Neural progenitor cell (in vitro differentiated cells): ENCODE data around the gene RAB18. TPM values are rescaled to one million over a fixed set of nuclear protein-coding genes. Genes with fewer than 3 reads are reported as not detected.

Source experiments
- DNase-seq: peaks from one replicate; pipeline ENCODE4 v3.0.0-alpha.2; 2016; ENCODE audit warnings: low spot score
- H2AFZ ChIP-seq: fragments of 200-600 bp; sonication (generic); replicated peaks from 2 replicates; pipeline ENCODE4 v1.6.1; 2016; ENCODE audit warnings: antibody characterized with exemption
- H3F3A ChIP-seq: fragments of 200-600 bp; sonication (generic); 2 replicates; pipeline ENCODE4 v1.6.1; 2016; ENCODE audit warnings: antibody characterized with exemption, low read depth
- H3K27ac ChIP-seq: fragments of 200-600 bp; sonication (generic); 2 replicates; pipeline ENCODE4 v1.5.1; 2016; ENCODE audit warnings: mild to moderate bottlenecking
- H3K27me3 ChIP-seq: fragments of 200-600 bp; sonication (generic); 2 replicates; pipeline ENCODE4 v1.6.1; 2016; ENCODE audit warnings: mild to moderate bottlenecking, moderate library complexity
- H3K36me3 ChIP-seq: fragments of 200-600 bp; sonication (generic); 2 replicates; pipeline ENCODE4 v1.5.1; 2016
- H3K4me1 ChIP-seq: fragments of 200-600 bp; sonication (generic); 2 replicates; pipeline ENCODE4 v1.6.1; 2016; ENCODE audit warnings: mixed run types
- H3K4me2 ChIP-seq: fragments of 200-600 bp; sonication (generic); 2 replicates; pipeline ENCODE4 v1.6.1; 2016
- H3K4me3 ChIP-seq: fragments of 200-600 bp; sonication (generic); 2 replicates; pipeline ENCODE4 v1.5.1; 2016
- H3K79me2 ChIP-seq: fragments of 200-600 bp; sonication (generic); 2 replicates; pipeline ENCODE4 v1.6.1; 2016; ENCODE audit warnings: low read depth
- H3K9ac ChIP-seq: fragments of 200-600 bp; sonication (generic); 2 replicates; pipeline ENCODE4 v1.6.1; 2016
- H3K9me3 ChIP-seq: fragments of 200-600 bp; sonication (generic); 2 replicates; pipeline ENCODE4 v1.5.1; 2016; ENCODE audit warnings: low read depth
- H4K20me1 ChIP-seq: fragments of 200-600 bp; sonication (generic); 2 replicates; pipeline ENCODE4 v1.6.1; 2016; ENCODE audit warnings: low read depth
- H3K27ac Mint-ChIP-seq: 3 replicates; pipeline ENCODE4 v1.8.0; 2021; ENCODE audit warnings: mixed read lengths
- H3K27me3 Mint-ChIP-seq: 2 replicates; pipeline ENCODE4 v1.8.0; 2022; ENCODE audit warnings: low read depth, mild to moderate bottlenecking, inconsistent platforms, moderate library complexity, mixed read lengths; ENCODE audit not compliant: insufficient read depth
- H3K36me3 Mint-ChIP-seq: 3 replicates; pipeline ENCODE4 v1.8.0; 2021; ENCODE audit warnings: mixed read lengths
- H3K4me1 Mint-ChIP-seq: 3 replicates; pipeline ENCODE4 v1.8.0; 2021; ENCODE audit warnings: mixed read lengths
- H3K4me3 Mint-ChIP-seq: 3 replicates; pipeline ENCODE4 v1.8.0; 2021; ENCODE audit warnings: mild to moderate bottlenecking, moderate library complexity, mixed read lengths
- H3K9me3 Mint-ChIP-seq: 3 replicates; pipeline ENCODE4 v1.8.0; 2020; ENCODE audit warnings: mixed read lengths
- EZH2 ChIP-seq: fragments of 200-600 bp; sonication (generic); IDR thresholded peaks from 2 replicates; pipeline ENCODE4 v1.6.1; 2017; ENCODE audit warnings: antibody characterized with exemption, mild to moderate bottlenecking, moderate library complexity
- EZH2phosphoT487 ChIP-seq: fragments of 200-600 bp; sonication (generic); IDR thresholded peaks from 2 replicates; pipeline ENCODE4 v1.6.1; 2017; ENCODE audit warnings: antibody characterized with exemption
- total RNA-seq: library from RNA; depleted of rRNA; stranded (reverse); fragments of >200 nt; gene quantifications from 2 replicates; pipeline ENCODE4 v1.2.3, GENCODE V29; 2015; ENCODE audit warnings: low replicate concordance
- TF ChIP-seq, protein P1 (sequence below): fragments of 200-600 bp; sonication (generic); IDR thresholded peaks from 2 replicates; pipeline ENCODE4 v1.5.1; 2017; ENCODE audit warnings: antibody characterized with exemption, mild to moderate bottlenecking

The RAB18 gene
- total RNA-seq, 1 donor from 2014 or later: 66.6 TPM

DNA sequence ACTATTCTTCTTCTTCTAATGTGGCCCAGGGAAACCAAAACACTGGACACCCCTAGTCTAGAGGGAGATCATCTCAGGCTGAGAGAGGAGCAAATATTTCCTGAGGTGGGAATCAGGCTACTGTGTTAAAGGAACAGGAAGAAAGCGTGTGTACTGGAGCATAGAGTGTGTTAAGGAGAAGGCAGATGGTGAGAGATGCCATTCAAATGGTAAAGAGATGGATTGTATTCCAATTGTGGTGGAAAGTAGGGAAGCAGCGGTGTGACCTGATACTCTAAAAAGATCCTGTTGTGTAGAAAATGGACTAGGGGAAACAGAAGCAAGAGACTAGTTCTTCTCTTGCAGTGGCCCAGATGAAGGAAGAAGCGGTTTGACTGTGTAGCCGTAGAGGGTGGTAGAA, 31.2 kb downstream of the RAB18 start:
- no peak overlapping the region for H3K27ac ChIP-seq
- no peaks in the 10 kb centered on the region for H3K27me3 Mint-ChIP-seq

GRCh38 chr10:27536437-27536836, 32.3 kb downstream of the RAB18 start:
- Histone ChIP-seq H3K36me3 (peaks cover 5% of the 10 kb centered on the region), H3K9me3 (no peaks in the 10 kb centered on the region), H3K27ac (no peak overlapping the region), H3K4me3 (no peak overlapping the region), H2AFZ (no peak overlapping the region), H3K27me3 (no peaks in the 10 kb centered on the region), H4K20me1 (no peaks in the 10 kb centered on the region), H3K9ac (no peak overlapping the region), H3K79me2 (no peaks in the 10 kb centered on the region), H3K4me2 (no peak overlapping the region), H3K4me1 (no peaks in the 10 kb centered on the region), H3F3A (no peaks in the 10 kb centered on the region)
- TF ChIP-seq, protein P1, sequence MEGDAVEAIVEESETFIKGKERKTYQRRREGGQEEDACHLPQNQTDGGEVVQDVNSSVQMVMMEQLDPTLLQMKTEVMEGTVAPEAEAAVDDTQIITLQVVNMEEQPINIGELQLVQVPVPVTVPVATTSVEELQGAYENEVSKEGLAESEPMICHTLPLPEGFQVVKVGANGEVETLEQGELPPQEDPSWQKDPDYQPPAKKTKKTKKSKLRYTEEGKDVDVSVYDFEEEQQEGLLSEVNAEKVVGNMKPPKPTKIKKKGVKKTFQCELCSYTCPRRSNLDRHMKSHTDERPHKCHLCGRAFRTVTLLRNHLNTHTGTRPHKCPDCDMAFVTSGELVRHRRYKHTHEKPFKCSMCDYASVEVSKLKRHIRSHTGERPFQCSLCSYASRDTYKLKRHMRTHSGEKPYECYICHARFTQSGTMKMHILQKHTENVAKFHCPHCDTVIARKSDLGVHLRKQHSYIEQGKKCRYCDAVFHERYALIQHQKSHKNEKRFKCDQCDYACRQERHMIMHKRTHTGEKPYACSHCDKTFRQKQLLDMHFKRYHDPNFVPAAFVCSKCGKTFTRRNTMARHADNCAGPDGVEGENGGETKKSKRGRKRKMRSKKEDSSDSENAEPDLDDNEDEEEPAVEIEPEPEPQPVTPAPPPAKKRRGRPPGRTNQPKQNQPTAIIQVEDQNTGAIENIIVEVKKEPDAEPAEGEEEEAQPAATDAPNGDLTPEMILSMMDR: no peak
- no peak for TF ChIP-seq EZH2
- TF ChIP-seq EZH2phosphoT487: no peak
- no peaks in the 10 kb centered on the region for H3K9me3 Mint-ChIP-seq
- no peak overlapping the region for H3K4me3 Mint-ChIP-seq
- H3K27ac Mint-ChIP-seq: no peak overlapping the region
- no peak for DNase-seq
- peaks cover 8% of the 10 kb centered on the region for H3K4me1 Mint-ChIP-seq
- H3K27me3 Mint-ChIP-seq: no peaks in the 10 kb centered on the region
- H3K36me3 Mint-ChIP-seq: peaks cover 11% of the 10 kb centered on the region

More for the DNA sequence above, 31.2 kb downstream of the RAB18 start:
- no peaks in the 10 kb centered on the region for H3K9me3 Mint-ChIP-seq
- Histone ChIP-seq H3F3A (no peaks in the 10 kb centered on the region), H3K4me2 (no peak overlapping the region), H3K9ac (no peak overlapping the region), H3K79me2 (peaks cover 5% of the 10 kb centered on the region), H3K4me1 (no peaks in the 10 kb centered on the region), H3K27me3 (no peaks in the 10 kb centered on the region), H3K9me3 (no peaks in the 10 kb centered on the region), H3K36me3 (peaks cover 5% of the 10 kb centered on the region), H4K20me1 (no peaks in the 10 kb centered on the region), H2AFZ (no peak overlapping the region), H3K4me3 (no peak overlapping the region)
- H3K27ac Mint-ChIP-seq: no peak overlapping the region
- H3K4me1 Mint-ChIP-seq: peaks cover 8% of the 10 kb centered on the region
- no peak for DNase-seq
- TF ChIP-seq EZH2 (no peak), EZH2phosphoT487 (no peak)
- TF ChIP-seq, protein P1: no peak
- no peak overlapping the region for H3K4me3 Mint-ChIP-seq
- peaks cover 9% of the 10 kb centered on the region for H3K36me3 Mint-ChIP-seq

- no peak overlapping the region for H3K4me3 Mint-ChIP-seq
- H3K9me3 Mint-ChIP-seq: no peaks in the 10 kb centered on the region
- DNase-seq: no peak
- no peak overlapping the region for H3K4me3 ChIP-seq
- H3K4me2 ChIP-seq: no peak overlapping the region
- no peaks in the 10 kb centered on the region for H3K27me3 Mint-ChIP-seq
- no peaks in the 10 kb centered on the region for H3K4me1 ChIP-seq
- H3F3A ChIP-seq: no peaks in the 10 kb centered on the region
- peaks cover 11% of the 10 kb centered on the region for H3K36me3 Mint-ChIP-seq
- peaks cover 5% of the 10 kb centered on the region for H3K36me3 ChIP-seq
- H3K9ac ChIP-seq: no peak overlapping the region
- H3K9me3 ChIP-seq: no peaks in the 10 kb centered on the region
- H3K27ac ChIP-seq: no peak overlapping the region
- H3K79me2 ChIP-seq: no peaks in the 10 kb centered on the region
- no peak overlapping the region for H3K27ac Mint-ChIP-seq
- no peak overlapping the region for H2AFZ ChIP-seq
- no peaks in the 10 kb centered on the region for H4K20me1 ChIP-seq
- TF ChIP-seq EZH2phosphoT487: no peak
- no peak for TF ChIP-seq EZH2
- TF ChIP-seq, protein P1: no peak
- no peaks in the 10 kb centered on the region for H3K27me3 ChIP-seq
- peaks cover 8% of the 10 kb centered on the region for H3K4me1 Mint-ChIP-seq
These were observed 33.1 kb downstream of the RAB18 start for GRCh38 chr10:27537166-27537565.
